NCI-H345 treated with DMSO at 0.1 percent for 48 hours (cell line): ENCODE results near the gene ICOS.
"Not testable (repeated sequence)": the region's sequence is repeated elsewhere in the genome, so short reads cannot be mapped to it uniquely, and the experiment has no call there.

Experiments used
- DNase-seq: peaks from one replicate; lab custom pipeline; 2025; ENCODE audit not compliant: unreplicated experiment; lab: John Stamatoyannopoulos, UW

The ICOS gene

GRCh38 chr2:203916756-203917155 is 19.8 kb upstream of the ICOS start:
- DNase-seq, result no peak

GRCh38 chr2:203918264-203918663 is 18.3 kb upstream of the ICOS start:
- no peak for DNase-seq

- no peak for DNase-seq
Measured at GRCh38 chr2:203918839-203919238, 17.7 kb upstream of the ICOS start.

- no peak for DNase-seq
Measured at GRCh38 chr2:203925512-203926158, 10.9 kb upstream of the ICOS start.

GRCh38 chr2:203928849-203929248 is 7.7 kb upstream of the ICOS start:
- DNase-seq, result no peak

- not testable (repeated sequence) for DNase-seq
Measured at GRCh38 chr2:203931262-203931661, 5.3 kb upstream of the ICOS start.

- no peak for DNase-seq
Measured at GRCh38 chr2:203934041-203934492, 2.5 kb upstream of the ICOS start.

GRCh38 chr2:203934711-203935438 is 1.7 kb upstream of the ICOS start:
- DNase-seq, result no peak

- DNase-seq, result no peak
Measured at GRCh38 chr2:203935568-203935967, 995 bp upstream of the ICOS start.

GRCh38 chr2:203936949-203937348 is 386 bp downstream of the ICOS start:
- DNase-seq, result no peak

- DNase-seq, result no peak
Measured at GRCh38 chr2:203937788-203938187, 1.2 kb downstream of the ICOS start.

GRCh38 chr2:203940039-203940438 is 3.5 kb downstream of the ICOS start:
- no peak for DNase-seq

GRCh38 chr2:203943493-203944382 is 7.2 kb downstream of the ICOS start:
- not testable (repeated sequence) for DNase-seq

GRCh38 chr2:203948733-203949132 is 12.2 kb downstream of the ICOS start:
- DNase-seq, result no peak

GRCh38 chr2:203949228-203949627 is 12.7 kb downstream of the ICOS start:
- DNase-seq, result no peak

GRCh38 chr2:203951366-203951902 is 14.9 kb downstream of the ICOS start:
- no peak for DNase-seq

- no peak for DNase-seq
Measured at GRCh38 chr2:203959265-203959664, 22.7 kb downstream of the ICOS start.

GRCh38 chr2:203959672-203960071 is 23.1 kb downstream of the ICOS start:
- no peak for DNase-seq

GRCh38 chr2:203960811-203961210 is 24.2 kb downstream of the ICOS start:
- no peak for DNase-seq

- DNase-seq, result not testable (repeated sequence)
Measured at GRCh38 chr2:203965190-203965589, 28.6 kb downstream of the ICOS start.

GRCh38 chr2:203971251-203971650 is 34.7 kb downstream of the ICOS start:
- no peak for DNase-seq
